Keratinocyte (primary cell): ENCODE data around the gene DNAH10. TPM values are rescaled to one million over a fixed set of nuclear protein-coding genes. Genes with fewer than 3 reads are reported as not detected.

Experiments used
- DNase-seq: peaks from one replicate; pipeline ENCODE4 v3.0.0-alpha.2; 2011; ENCODE audit warnings: low read depth, missing footprints, low spot score
- FAIRE-seq: peaks from 2 replicates; lab custom pipeline; 2011; peaks lifted over from hg19 to GRCh38; lab: Jason Lieb, UNC
- H2AFZ ChIP-seq: 2 replicates; pipeline ENCODE4 v1.6.0; 2012; ENCODE audit warnings: low read length, control low read depth, inconsistent platforms; ENCODE audit not compliant: control insufficient read depth
- H3K27ac ChIP-seq: 2 replicates; pipeline ENCODE4 v1.5.1; 2011; ENCODE audit warnings: low read length; ENCODE audit not compliant: control insufficient read depth, insufficient read depth
- H3K27me3 ChIP-seq: 3 replicates; pipeline ENCODE4 v1.6.0; 2011; ENCODE audit warnings: low read length; ENCODE audit not compliant: control insufficient read depth, insufficient read depth; ENCODE audit errors: extremely low read depth
- H3K36me3 ChIP-seq, 2 experiments: 2 replicates in 1 of 2; 3 replicates in 1 of 2; pipeline ENCODE4 v1.5.1; 2011; ENCODE audit warnings: low read length in 2 of 2, mild to moderate bottlenecking in 1 of 2; ENCODE audit not compliant: control insufficient read depth in 2 of 2, insufficient read depth in 2 of 2; ENCODE audit errors: extremely low read depth in 1 of 2
- H3K4me1 ChIP-seq: 3 replicates; pipeline ENCODE4 v1.5.1; 2011; ENCODE audit warnings: low read length; ENCODE audit not compliant: control insufficient read depth, insufficient read depth; ENCODE audit errors: extremely low read depth
- H3K4me2 ChIP-seq: 3 replicates; pipeline ENCODE4 v1.6.0; 2011; ENCODE audit warnings: low read depth, low read length; ENCODE audit not compliant: control insufficient read depth, insufficient read depth; ENCODE audit errors: extremely low read depth
- H3K4me3 ChIP-seq, 3 experiments: fragments of 200-600 bp in 1 of 3; sonication (generic) in 1 of 3; 2 replicates in 2 of 3; 3 replicates in 1 of 3; pipeline ENCODE4 v1.5.1; 2011 to 2016; ENCODE audit warnings: low read length in 3 of 3, mild to moderate bottlenecking in 3 of 3, control low read depth in 2 of 3, inconsistent platforms in 1 of 3, low read depth in 1 of 3, mixed read lengths in 1 of 3, mixed run types in 1 of 3, moderate library complexity in 1 of 3; ENCODE audit not compliant: control insufficient read depth in 2 of 3, insufficient read depth in 2 of 3; ENCODE audit errors: extremely low read depth in 1 of 3
- H3K79me2 ChIP-seq: 2 replicates; pipeline ENCODE4 v1.6.0; 2012; ENCODE audit warnings: low read length; ENCODE audit not compliant: control insufficient read depth, insufficient read depth
- H3K9ac ChIP-seq: 3 replicates; pipeline ENCODE4 v1.6.0; 2011; ENCODE audit warnings: low read length; ENCODE audit not compliant: control insufficient read depth, insufficient read depth; ENCODE audit errors: extremely low read depth
- H3K9me1 ChIP-seq: 3 replicates; pipeline ENCODE4 v1.6.0; 2011; ENCODE audit warnings: low read length; ENCODE audit not compliant: control insufficient read depth, insufficient read depth; ENCODE audit errors: extremely low read depth
- H3K9me3 ChIP-seq: 2 replicates; pipeline ENCODE4 v1.5.1; 2012; ENCODE audit warnings: low read depth, low read length; ENCODE audit not compliant: control insufficient read depth
- H4K20me1 ChIP-seq: 3 replicates; pipeline ENCODE4 v1.6.0; 2011; ENCODE audit warnings: low read length; ENCODE audit not compliant: control insufficient read depth, insufficient read depth; ENCODE audit errors: extremely low read depth
- CTCF ChIP-seq, 3 experiments: IDR thresholded peaks in 1 of 3; conservative IDR thresholded peaks in 1 of 3; optimal IDR thresholded peaks in 1 of 3; 2 replicates in 2 of 3; 3 replicates in 1 of 3; pipeline versions ENCODE3 to v1.5.1; 2011; ENCODE audit warnings: low read length in 3 of 3, mild to moderate bottlenecking in 3 of 3, moderate library complexity in 2 of 3, control low read depth in 1 of 3, inconsistent platforms in 1 of 3; ENCODE audit not compliant: insufficient read depth in 2 of 3; ENCODE audit errors: extremely low read depth in 1 of 3
- EZH2 ChIP-seq: IDR thresholded peaks from one replicate; pipeline ENCODE4 v1.6.1; 2012; ENCODE audit warnings: inconsistent platforms, mild to moderate bottlenecking, low read length, moderate library complexity
- dilution Hi-C: fragments of 300-500 bp; cut with MboI; formaldehyde crosslinking; loops from one replicate; pipeline ENCODE4 v1.7.0; 2020; ENCODE audit warnings: low sequenced_read_pairs; ENCODE audit not compliant: extremely low pct_ligation_motif_present
- polyA plus RNA-seq, 5 experiments: library from polyadenylated mRNA; depleted of rRNA in 3 of 5; stranded (reverse) in 3 of 5; stranded (forward) in 1 of 5; unstranded in 1 of 5; fragments of >200 nt; gene quantifications; 1 replicate in 1 of 5; 2 replicates in 3 of 5; 3 replicates in 1 of 5; pipeline versions ENCODE4 v1.2.1 to v1.2.3, GENCODE V29; 2011 to 2012; ENCODE audit warnings: missing spikeins in 2 of 5, low read depth in 1 of 5, low replicate concordance in 1 of 5

The DNAH10 gene
- polyA plus RNA-seq, 1 donor (not counting 4 experiments of a cell fraction or from before 2014, with no cell fraction given): 0.08 TPM

GRCh38 chr12:123712780-123713319 is 49.3 kb upstream of the DNAH10 start:
- Histone ChIP-seq H3K4me3 (peak overlapping the region; percentile 88 to 95 (median 88)), H3K9me1 (no peaks in the 10 kb centered on the region), H3K27me3 (no peaks in the 10 kb centered on the region), H3K4me1 (peaks cover 17% of the 10 kb centered on the region), H3K27ac (peak overlapping the region; percentile 20), H3K36me3 (no peaks in the 10 kb centered on the region), H2AFZ (peak overlapping the region; percentile 81), H3K9ac (peak overlapping the region; percentile 80), H3K4me2 (peak overlapping the region; percentile 97), H3K9me3 (no peaks in the 10 kb centered on the region), H4K20me1 (no peaks in the 10 kb centered on the region), H3K79me2 (peaks cover 7% of the 10 kb centered on the region)
- dilution Hi-C loops: no loop called here
- FAIRE-seq: no peak
- TF ChIP-seq CTCF (optimal IDR thresholded peaks at IDR 0.05 in 1 of 3, IDR thresholded peaks at IDR 0.05 in 1 of 3, conservative IDR thresholded peaks at IDR 0.05 in 1 of 3; ENCODE audit: extremely low read depth in 1 of 3, insufficient read depth in 2 of 3, low read length in 3 of 3) (no peak), EZH2 (no peak)
- no peak for DNase-seq

GRCh38 chr12:123713398-123713797 is 48.7 kb upstream of the DNAH10 start:
- no peaks in the 10 kb centered on the region for H3K36me3 ChIP-seq
- H3K4me3 ChIP-seq: peak overlapping the region; percentile 88 to 95 (median 88)
- peak overlapping the region; percentile 80 for H3K9ac ChIP-seq
- DNase-seq (no peak), FAIRE-seq (no peak)
- dilution Hi-C loops: no loop called here
- peak overlapping the region; percentile 68 for H2AFZ ChIP-seq
- no peaks in the 10 kb centered on the region for H3K9me3 ChIP-seq
- H3K4me2 ChIP-seq: peak overlapping the region; percentile 97
- H3K9me1 ChIP-seq: no peaks in the 10 kb centered on the region
- TF ChIP-seq CTCF (optimal IDR thresholded peaks at IDR 0.05 in 1 of 3, IDR thresholded peaks at IDR 0.05 in 1 of 3, conservative IDR thresholded peaks at IDR 0.05 in 1 of 3; ENCODE audit: extremely low read depth in 1 of 3, insufficient read depth in 2 of 3, low read length in 3 of 3) (no peak), EZH2 (no peak)
- no peaks in the 10 kb centered on the region for H3K27me3 ChIP-seq
- peaks cover 7% of the 10 kb centered on the region for H3K79me2 ChIP-seq
- no peaks in the 10 kb centered on the region for H4K20me1 ChIP-seq
- peaks cover 17% of the 10 kb centered on the region for H3K4me1 ChIP-seq
- peak overlapping the region; percentile 10 for H3K27ac ChIP-seq
